HL-60 (cell line): ENCODE data around the gene TUBB2A.

ENCODE experiments used
- GABPA ChIP-seq: IDR thresholded peaks from 2 replicates; pipeline ENCODE4 v1.6.1; 2012; ENCODE audit warnings: low read depth
- POLR2AphosphoS5 ChIP-seq: IDR thresholded peaks from 2 replicates; pipeline ENCODE4 v1.6.1; 2012; ENCODE audit warnings: low read depth
- SPI1 ChIP-seq: IDR thresholded peaks from 2 replicates; pipeline ENCODE4 v1.6.1; 2012; ENCODE audit warnings: low read depth, mild to moderate bottlenecking, borderline replicate concordance
- TF ChIP-seq, protein P1 (sequence below): IDR thresholded peaks from one replicate; pipeline ENCODE4 v1.5.1; 2011; ENCODE audit warnings: low read length, control low read depth, inconsistent platforms; ENCODE audit not compliant: insufficient read depth
- TF ChIP-seq, protein P2 (sequence below): IDR thresholded peaks from 2 replicates; pipeline ENCODE4 v1.6.1; 2012; ENCODE audit warnings: low read depth; ENCODE audit not compliant: insufficient replicate concordance

DNA sequence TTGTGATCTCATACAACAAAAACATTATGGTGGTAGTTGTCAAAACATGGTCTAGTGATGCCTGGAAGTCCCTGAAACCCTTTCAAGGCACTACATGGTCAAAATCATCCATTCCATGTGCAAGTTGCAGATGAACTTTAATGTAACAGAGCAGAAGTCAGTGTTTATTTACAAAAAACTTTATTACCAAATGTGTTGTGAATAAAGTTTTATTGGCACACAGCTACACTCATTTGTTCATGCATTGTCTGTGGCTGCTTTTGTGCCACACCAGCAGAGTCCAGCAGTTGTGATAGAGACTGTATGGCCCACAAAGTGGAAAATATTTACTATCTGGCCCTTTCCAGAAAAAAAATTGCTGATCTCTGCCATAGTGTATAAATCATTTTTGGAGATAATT is 43.3 kb upstream of the TUBB2A start:
- no peak for TF ChIP-seq POLR2AphosphoS5
- TF ChIP-seq, protein P1, sequence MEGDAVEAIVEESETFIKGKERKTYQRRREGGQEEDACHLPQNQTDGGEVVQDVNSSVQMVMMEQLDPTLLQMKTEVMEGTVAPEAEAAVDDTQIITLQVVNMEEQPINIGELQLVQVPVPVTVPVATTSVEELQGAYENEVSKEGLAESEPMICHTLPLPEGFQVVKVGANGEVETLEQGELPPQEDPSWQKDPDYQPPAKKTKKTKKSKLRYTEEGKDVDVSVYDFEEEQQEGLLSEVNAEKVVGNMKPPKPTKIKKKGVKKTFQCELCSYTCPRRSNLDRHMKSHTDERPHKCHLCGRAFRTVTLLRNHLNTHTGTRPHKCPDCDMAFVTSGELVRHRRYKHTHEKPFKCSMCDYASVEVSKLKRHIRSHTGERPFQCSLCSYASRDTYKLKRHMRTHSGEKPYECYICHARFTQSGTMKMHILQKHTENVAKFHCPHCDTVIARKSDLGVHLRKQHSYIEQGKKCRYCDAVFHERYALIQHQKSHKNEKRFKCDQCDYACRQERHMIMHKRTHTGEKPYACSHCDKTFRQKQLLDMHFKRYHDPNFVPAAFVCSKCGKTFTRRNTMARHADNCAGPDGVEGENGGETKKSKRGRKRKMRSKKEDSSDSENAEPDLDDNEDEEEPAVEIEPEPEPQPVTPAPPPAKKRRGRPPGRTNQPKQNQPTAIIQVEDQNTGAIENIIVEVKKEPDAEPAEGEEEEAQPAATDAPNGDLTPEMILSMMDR: no peak
- no peak for TF ChIP-seq SPI1
- TF ChIP-seq, protein P2, sequence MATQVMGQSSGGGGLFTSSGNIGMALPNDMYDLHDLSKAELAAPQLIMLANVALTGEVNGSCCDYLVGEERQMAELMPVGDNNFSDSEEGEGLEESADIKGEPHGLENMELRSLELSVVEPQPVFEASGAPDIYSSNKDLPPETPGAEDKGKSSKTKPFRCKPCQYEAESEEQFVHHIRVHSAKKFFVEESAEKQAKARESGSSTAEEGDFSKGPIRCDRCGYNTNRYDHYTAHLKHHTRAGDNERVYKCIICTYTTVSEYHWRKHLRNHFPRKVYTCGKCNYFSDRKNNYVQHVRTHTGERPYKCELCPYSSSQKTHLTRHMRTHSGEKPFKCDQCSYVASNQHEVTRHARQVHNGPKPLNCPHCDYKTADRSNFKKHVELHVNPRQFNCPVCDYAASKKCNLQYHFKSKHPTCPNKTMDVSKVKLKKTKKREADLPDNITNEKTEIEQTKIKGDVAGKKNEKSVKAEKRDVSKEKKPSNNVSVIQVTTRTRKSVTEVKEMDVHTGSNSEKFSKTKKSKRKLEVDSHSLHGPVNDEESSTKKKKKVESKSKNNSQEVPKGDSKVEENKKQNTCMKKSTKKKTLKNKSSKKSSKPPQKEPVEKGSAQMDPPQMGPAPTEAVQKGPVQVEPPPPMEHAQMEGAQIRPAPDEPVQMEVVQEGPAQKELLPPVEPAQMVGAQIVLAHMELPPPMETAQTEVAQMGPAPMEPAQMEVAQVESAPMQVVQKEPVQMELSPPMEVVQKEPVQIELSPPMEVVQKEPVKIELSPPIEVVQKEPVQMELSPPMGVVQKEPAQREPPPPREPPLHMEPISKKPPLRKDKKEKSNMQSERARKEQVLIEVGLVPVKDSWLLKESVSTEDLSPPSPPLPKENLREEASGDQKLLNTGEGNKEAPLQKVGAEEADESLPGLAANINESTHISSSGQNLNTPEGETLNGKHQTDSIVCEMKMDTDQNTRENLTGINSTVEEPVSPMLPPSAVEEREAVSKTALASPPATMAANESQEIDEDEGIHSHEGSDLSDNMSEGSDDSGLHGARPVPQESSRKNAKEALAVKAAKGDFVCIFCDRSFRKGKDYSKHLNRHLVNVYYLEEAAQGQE: no peak
- no peak for TF ChIP-seq GABPA
